Transverse colon (tissue), 4 donors: ENCODE measurements around the gene MPPED2. TPM values are rescaled to one million over a fixed set of nuclear protein-coding genes. Genes with fewer than 3 reads are reported as not detected.

ENCODE experiments used
- DNase-seq: peaks from one replicate; pipeline ENCODE4 v3.0.0-alpha.2; 2019
- H3K27ac ChIP-seq, 4 donors: fragments of 200-600 bp; sonication (generic); 2 replicates each; pipeline ENCODE4 v1.5.1; 2016 to 2018; ENCODE audit warnings: inconsistent platforms in 4 of 4
- H3K27me3 ChIP-seq: fragments of 200-600 bp; sonication (generic); 2 replicates; pipeline ENCODE4 v1.5.1; 2017; ENCODE audit warnings: inconsistent platforms
- H3K36me3 ChIP-seq, 4 donors: fragments of 200-600 bp; sonication (generic); 2 replicates each; pipeline ENCODE4 v1.5.1; 2017 to 2019; ENCODE audit warnings: inconsistent platforms in 4 of 4
- H3K4me1 ChIP-seq, 4 donors: fragments of 200-600 bp; sonication (generic); 2 replicates each; pipeline ENCODE4 v1.5.1; 2017 to 2020; ENCODE audit warnings: inconsistent platforms in 4 of 4
- H3K4me3 ChIP-seq, 4 donors: fragments of 200-600 bp; sonication (generic); 1 replicate in 1 of 4; 2 replicates in 3 of 4; pipeline versions ENCODE4 v1.5.1 to v1.6.1; 2017 to 2019; ENCODE audit warnings: inconsistent platforms in 4 of 4
- H3K9me3 ChIP-seq, 2 donors: fragments of 200-600 bp; sonication (generic); 2 replicates each; pipeline ENCODE4 v1.5.1; 2017 to 2019; ENCODE audit warnings: inconsistent platforms in 2 of 2
- EP300 ChIP-seq: sonication (generic); formaldehyde crosslinking; IDR thresholded peaks from one replicate; pipeline ENCODE4 v1.6.1; 2017; ENCODE audit warnings: antibody characterized with exemption, low read depth
- POLR2A ChIP-seq: fragments of 450-650 bp; IDR thresholded peaks from one replicate; pipeline ENCODE4 v1.6.1; 2016; ENCODE audit warnings: antibody characterized with exemption, mild to moderate bottlenecking, moderate library complexity
- POLR2AphosphoS5 ChIP-seq, 3 donors: sonication (generic); formaldehyde crosslinking; IDR thresholded peaks; one replicate each; pipeline ENCODE4 v1.6.1; 2016; ENCODE audit warnings: antibody characterized with exemption in 3 of 3
- WGBS, 2 donors: methylation state at CpG; one replicate each; pipeline ENCODE4 v1.1.5; 2018; ENCODE audit warnings: low coverage in 1 of 2; 5-methylcytosine and 5-hydroxymethylcytosine counted together
- in situ Hi-C, 4 donors: fragments of 200-750 bp; cut with MboI; loops; one replicate each; pipeline versions ENCODE4 v1.15.0 to v1.15.1; 2017; ENCODE audit warnings: low sequenced_read_pairs in 3 of 4, low pct_ligation_motif_present in 1 of 4, low pct_unique_long_range_greater_than_20kb in 1 of 4
- intact Hi-C: fragments of 100-400 bp; cut with DNase I; formaldehyde crosslinking; loops from one replicate; pipeline ENCODE4 v1.15.1; 2023; ENCODE audit warnings: low total_unique reads
- total RNA-seq, 4 donors: library from RNA; depleted of rRNA; stranded (reverse); fragments of >200 nt; gene quantifications; one replicate each; pipeline ENCODE4 v1.1.0, GENCODE V29; 2016
- TF ChIP-seq, protein P1 (sequence below), 5 experiments: fragments of 200-600 bp in 3 of 5; fragments of 450-650 bp in 2 of 5; sonication (generic) in 3 of 5; IDR thresholded peaks; 1 replicate in 2 of 5; 2 replicates in 3 of 5; pipeline ENCODE4 v1.5.1; 2016 to 2017; ENCODE audit warnings: antibody characterized with exemption in 5 of 5, inconsistent platforms in 3 of 5, mild to moderate bottlenecking in 2 of 5, moderate library complexity in 1 of 5

MPPED2 gene
- total RNA-seq, 4 donors from 2014 or later, result 1.4 to 1.6 TPM; not detected in 2

DNA sequence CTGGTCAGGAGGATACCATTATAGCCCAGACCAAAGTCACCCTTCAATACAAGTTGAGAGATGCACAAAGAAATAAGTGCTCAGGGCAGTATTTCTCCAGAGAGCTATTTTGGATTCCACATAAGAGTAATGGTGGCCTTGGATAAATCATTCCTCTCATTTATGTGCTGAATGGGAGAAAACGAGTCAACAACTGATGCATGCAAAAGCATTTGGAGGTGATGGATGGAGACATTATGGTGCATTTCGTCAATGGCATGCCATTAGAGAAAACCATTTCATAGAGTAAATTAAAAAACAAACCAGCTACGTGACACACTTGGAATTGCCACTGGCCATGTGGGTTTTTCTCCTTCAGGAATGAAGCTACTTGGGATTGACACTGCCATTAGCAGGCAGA, 182.0 kb downstream of the MPPED2 start:
- Histone ChIP-seq H3K4me3 (no peak overlapping the region), H3K4me1 (no peaks in the 10 kb centered on the region), H3K27me3 (no peaks in the 10 kb centered on the region), H3K9me3 (no peaks in the 10 kb centered on the region), H3K36me3 (no peaks in the 10 kb centered on the region), H3K27ac (no peak overlapping the region)
- WGBS, 2 donors, result 81 to 87% methylated on average over 3 of the region's 3 CpGs
- in situ Hi-C loops, result no loop called here
- TF ChIP-seq, protein P1, sequence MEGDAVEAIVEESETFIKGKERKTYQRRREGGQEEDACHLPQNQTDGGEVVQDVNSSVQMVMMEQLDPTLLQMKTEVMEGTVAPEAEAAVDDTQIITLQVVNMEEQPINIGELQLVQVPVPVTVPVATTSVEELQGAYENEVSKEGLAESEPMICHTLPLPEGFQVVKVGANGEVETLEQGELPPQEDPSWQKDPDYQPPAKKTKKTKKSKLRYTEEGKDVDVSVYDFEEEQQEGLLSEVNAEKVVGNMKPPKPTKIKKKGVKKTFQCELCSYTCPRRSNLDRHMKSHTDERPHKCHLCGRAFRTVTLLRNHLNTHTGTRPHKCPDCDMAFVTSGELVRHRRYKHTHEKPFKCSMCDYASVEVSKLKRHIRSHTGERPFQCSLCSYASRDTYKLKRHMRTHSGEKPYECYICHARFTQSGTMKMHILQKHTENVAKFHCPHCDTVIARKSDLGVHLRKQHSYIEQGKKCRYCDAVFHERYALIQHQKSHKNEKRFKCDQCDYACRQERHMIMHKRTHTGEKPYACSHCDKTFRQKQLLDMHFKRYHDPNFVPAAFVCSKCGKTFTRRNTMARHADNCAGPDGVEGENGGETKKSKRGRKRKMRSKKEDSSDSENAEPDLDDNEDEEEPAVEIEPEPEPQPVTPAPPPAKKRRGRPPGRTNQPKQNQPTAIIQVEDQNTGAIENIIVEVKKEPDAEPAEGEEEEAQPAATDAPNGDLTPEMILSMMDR (IDR thresholded peaks at IDR 0.05), result no peak
- no peak for TF ChIP-seq POLR2A
- no peak for TF ChIP-seq POLR2AphosphoS5 (IDR thresholded peaks at IDR 0.05)
- no peak for TF ChIP-seq EP300
- no peak for DNase-seq
- intact Hi-C loops, result no loop called here

DNA sequence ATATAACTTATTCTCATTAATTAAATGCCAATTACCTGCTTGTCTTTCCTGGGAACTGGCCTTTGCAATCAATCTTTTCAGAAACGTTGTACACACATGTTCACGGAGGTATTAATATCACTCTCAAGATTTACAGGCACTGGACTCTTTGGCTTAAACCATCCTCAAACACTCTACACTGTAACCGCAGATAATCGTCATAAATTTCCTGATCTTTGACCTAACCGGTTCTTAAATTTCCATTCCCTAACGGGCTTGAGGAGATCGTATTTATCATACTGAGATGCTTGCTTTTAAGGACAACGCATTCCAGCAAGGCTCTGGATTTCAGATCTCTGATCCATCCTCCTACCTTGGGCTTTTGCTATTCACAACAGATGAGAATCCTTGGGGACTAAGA, 190.4 kb downstream of the MPPED2 start:
- no peaks in the 10 kb centered on the region for H3K27me3 ChIP-seq
- H3K27ac ChIP-seq, result no peak overlapping the region

DNA sequence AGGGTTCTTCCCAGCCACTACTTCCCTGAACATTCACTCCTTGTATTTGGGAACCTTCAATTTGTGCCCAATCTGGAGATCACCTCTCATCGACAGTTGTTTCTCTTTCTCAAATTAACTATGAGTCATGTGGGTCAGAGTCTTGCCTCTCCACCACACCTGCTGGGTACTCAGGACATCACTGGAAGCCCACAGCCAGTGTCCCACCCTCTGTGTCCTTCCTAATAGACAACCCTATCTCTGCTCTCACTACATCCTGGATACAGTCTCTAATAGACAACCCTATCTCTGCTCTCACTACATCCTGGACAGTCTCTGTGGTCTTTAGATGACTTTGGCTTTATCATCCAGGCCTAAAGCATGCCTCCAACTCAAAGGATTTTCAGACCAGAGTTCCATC, 193.1 kb downstream of the MPPED2 start:
- Histone ChIP-seq H3K27me3 (no peaks in the 10 kb centered on the region), H3K27ac (no peak overlapping the region), H3K4me1 (peaks cover 0 to 4% (median 0%) of the 10 kb centered on the region in 4 donors), H3K4me3 (no peak overlapping the region), H3K36me3 (no peaks in the 10 kb centered on the region), H3K9me3 (no peaks in the 10 kb centered on the region)
- intact Hi-C loops (no loop called here), in situ Hi-C loops (no loop called here)
- DNase-seq, result no peak
- TF ChIP-seq POLR2A (no peak), POLR2AphosphoS5 (IDR thresholded peaks at IDR 0.05) (no peak), EP300 (no peak)
- TF ChIP-seq, protein P1 (IDR thresholded peaks at IDR 0.05), result no peak
- 69 to 83% methylated on average over 1 of the region's 1 CpG for WGBS, 2 donors

More for the DNA sequence above, 190.4 kb downstream of the MPPED2 start:
- peaks cover 0 to 4% (median 0%) of the 10 kb centered on the region in 4 donors for H3K4me1 ChIP-seq
- intact Hi-C loops, result no loop called here
- no peaks in the 10 kb centered on the region for H3K9me3 ChIP-seq
- no peak for DNase-seq
- in situ Hi-C loops, result no loop called here
- no peak overlapping the region for H3K4me3 ChIP-seq
- TF ChIP-seq, protein P1 (IDR thresholded peaks at IDR 0.05), result no peak
- WGBS, 2 donors, result 22 to 37% methylated on average over 8 of the region's 8 CpGs
- H3K36me3 ChIP-seq, result no peaks in the 10 kb centered on the region

GRCh38 chr11:30392221-30392784, 193.8 kb downstream of the MPPED2 start:
- Histone ChIP-seq H3K27me3 (no peaks in the 10 kb centered on the region), H3K36me3 (no peaks in the 10 kb centered on the region), H3K27ac (no peak overlapping the region), H3K4me1 (peaks cover 0 to 4% (median 0%) of the 10 kb centered on the region in 4 donors), H3K4me3 (no peak overlapping the region), H3K9me3 (no peaks in the 10 kb centered on the region)
- intact Hi-C loops, result no loop called here
- in situ Hi-C loops, result no loop called here
- no peak for DNase-seq
- 20 to 45% methylated on average over 2 to 5 of the region's 5 CpGs for WGBS, 2 donors
- TF ChIP-seq EP300 (no peak), POLR2AphosphoS5 (IDR thresholded peaks at IDR 0.05) (no peak)

DNA sequence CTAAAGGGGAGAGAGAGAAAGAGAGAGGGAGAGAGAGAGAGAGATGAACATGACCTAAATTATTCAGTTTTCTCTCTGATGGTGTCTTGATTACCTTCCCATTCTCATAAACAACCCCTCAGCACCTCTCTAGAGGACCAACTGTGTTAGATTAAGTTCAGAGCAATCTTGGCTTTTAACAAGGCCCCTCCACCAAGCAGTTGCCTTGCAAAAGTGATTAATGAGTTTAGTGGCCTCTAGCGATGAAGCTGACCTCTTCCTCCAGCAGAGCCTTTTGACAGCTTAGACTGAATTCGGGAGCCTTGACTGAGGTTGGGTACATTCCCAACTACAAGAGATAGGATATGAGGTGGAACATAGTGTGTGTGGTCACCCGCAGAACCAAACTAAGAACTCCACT, 197.2 kb downstream of the MPPED2 start:
- no peaks in the 10 kb centered on the region for H3K9me3 ChIP-seq
- TF ChIP-seq POLR2AphosphoS5 (IDR thresholded peaks at IDR 0.05), result no peak
- TF ChIP-seq, protein P1 (IDR thresholded peaks at IDR 0.05), result no peak
- TF ChIP-seq POLR2A, result no peak
- no peak for TF ChIP-seq EP300
- H3K36me3 ChIP-seq, result no peaks in the 10 kb centered on the region
- H3K27ac ChIP-seq, result no peak overlapping the region
- no peaks in the 10 kb centered on the region for H3K27me3 ChIP-seq
- peaks cover 0 to 4% (median 0%) of the 10 kb centered on the region in 4 donors for H3K4me1 ChIP-seq
- no peak for DNase-seq
- in situ Hi-C loops, result no loop called here
- H3K4me3 ChIP-seq, result no peak overlapping the region
- WGBS, 2 donors, result 72 to 81% methylated on average over 2 to 3 of the region's 3 CpGs
- intact Hi-C loops, result no loop called here
